SK-N-MC (cell line): ENCODE measurements around the gene TRRAP.

Experiments used
- EZH2 ChIP-seq: fragments of 200-600 bp; sonication (generic); IDR thresholded peaks from one replicate; pipeline ENCODE4 v1.6.1; 2017; ENCODE audit warnings: antibody characterized with exemption
- FOXP2 ChIP-seq: optimal IDR thresholded peaks from 2 replicates; pipeline ENCODE3; 2011; ENCODE audit warnings: mild to moderate bottlenecking, moderate library complexity; ENCODE audit not compliant: insufficient read depth; ENCODE audit errors: extremely low read length, control extremely low read depth
- POLR2AphosphoS5 ChIP-seq: IDR thresholded peaks from 2 replicates; pipeline ENCODE4 v1.6.1; 2012; ENCODE audit warnings: mild to moderate bottlenecking, low read depth, low read length, borderline replicate concordance

- TF ChIP-seq EZH2 (no peak), POLR2AphosphoS5 (no peak), FOXP2 (no peak)
These were observed 48.8 kb downstream of the TRRAP start for GRCh38 chr7:98927125-98927524.
